Hematopoietic multipotent progenitor cell treated with erythropoietin and hydrocortisone succinate and interleukin-3 and kit ligand, for 8 days (in vitro differentiated cells): Measurements from ENCODE around the gene PRPS1.
"Not testable (repeated sequence)": the region's sequence is repeated elsewhere in the genome, so short reads cannot be mapped to it uniquely, and the experiment has no call there.

Experiments used
- DNase-seq: peaks from one replicate; pipeline ENCODE4 v3.0.0-alpha.2; 2015

The PRPS1 gene

DNA sequence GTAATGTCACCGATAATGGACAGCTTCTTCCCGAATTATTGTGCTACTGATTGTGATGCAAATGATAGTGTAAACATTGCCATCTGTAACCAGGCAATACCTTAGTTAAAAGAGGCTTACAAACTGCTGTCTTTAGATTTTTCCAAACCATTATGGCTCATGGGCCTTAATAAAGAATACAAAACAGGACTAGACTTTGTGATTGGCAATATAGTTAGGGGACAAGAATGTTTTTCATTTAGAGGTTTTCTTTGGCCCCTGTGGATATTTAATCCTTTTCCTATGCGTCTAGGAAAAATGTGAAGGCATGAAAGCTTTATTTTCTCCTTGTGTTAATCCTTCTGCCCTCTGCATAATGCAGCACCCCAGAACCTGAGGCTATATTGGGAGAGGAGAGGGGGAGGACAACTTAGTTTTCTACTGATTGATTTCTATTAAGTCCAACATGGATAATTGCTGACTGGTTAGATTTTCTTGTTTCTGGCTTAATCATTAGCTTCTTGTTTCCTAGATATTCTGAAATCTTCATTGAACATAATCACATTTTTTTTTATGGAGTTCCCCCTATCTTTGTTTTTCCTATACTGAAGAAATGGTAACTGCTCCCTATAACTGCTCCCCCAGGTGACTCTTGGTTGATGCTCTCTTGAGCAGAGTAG, 1.9 kb downstream of the PRPS1 start:
- no peak for DNase-seq

DNA sequence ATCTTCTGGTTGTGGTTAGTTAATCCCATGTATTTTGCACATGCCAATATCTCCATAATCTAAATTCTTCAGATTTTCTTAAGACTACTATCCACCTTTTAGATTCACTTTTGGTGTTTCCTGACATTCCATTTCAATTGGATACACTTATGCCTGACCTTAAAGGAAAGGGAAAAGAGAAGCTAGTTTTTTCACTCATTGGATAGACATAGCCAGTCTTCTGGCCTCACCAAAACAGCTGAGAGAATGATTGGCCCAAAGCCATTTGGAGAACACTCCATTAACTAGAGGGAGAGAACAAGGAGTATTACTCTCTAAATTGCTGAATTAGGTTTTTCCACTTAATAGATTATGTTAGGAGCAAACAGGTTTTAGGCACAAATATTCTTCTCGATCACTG, 4.0 kb downstream of the PRPS1 start:
- no peak for DNase-seq

DNA sequence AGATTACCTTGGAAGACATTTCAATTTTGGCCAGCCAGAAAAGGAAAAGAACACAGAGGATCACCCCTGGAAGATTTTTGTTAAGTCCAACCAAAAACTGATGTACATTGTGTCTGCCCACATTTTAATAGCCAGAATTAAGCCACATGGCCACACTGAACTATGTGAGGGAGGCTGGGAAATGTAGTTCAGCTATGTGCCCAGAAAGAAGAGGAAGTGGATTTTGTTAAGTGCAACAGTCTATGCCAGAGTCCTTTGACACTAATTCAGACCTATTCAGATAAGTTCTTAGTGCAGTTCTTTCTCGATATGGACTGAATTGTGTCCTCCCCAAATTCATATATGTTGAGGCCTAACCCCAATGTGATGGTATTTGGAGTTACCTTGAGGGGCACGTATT, 18.4 kb downstream of the PRPS1 start:
- no peak for DNase-seq

DNA sequence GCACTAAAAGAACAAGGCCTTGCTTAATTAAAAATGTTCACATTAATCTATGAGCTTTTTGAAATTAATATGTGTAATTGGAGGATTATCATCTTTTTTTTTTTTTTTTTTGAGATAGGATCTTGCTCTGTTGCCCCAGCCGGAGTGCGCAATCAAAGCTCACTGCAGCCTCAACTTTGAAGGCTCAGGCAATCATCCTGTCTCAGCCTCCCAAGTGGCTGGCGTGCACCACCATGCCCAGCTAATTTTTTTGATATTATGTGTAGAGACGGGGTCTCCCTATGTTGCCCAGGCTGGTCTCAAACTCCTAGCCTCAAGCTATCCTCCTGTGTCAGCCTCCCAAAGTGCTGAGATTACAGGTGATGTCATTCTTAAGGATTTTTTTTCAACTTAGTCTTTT, 20.0 kb downstream of the PRPS1 start:
- DNase-seq: no peak

DNA sequence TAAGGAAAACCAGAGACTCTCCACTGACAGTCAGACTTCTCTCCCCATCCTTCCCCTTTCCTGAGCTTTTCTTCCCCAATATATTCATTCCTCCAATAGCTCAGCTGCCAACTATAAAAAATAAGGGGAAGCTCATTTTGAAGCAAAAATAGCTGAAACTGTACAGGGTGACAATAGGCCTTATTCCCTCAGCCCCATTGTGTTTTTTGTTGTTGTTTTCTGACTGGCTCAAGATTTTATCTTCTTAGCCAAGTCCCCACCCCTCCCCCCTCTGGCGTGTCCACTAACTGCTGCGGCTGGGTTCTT, 26.2 kb downstream of the PRPS1 start:
- DNase-seq: no peak

DNA sequence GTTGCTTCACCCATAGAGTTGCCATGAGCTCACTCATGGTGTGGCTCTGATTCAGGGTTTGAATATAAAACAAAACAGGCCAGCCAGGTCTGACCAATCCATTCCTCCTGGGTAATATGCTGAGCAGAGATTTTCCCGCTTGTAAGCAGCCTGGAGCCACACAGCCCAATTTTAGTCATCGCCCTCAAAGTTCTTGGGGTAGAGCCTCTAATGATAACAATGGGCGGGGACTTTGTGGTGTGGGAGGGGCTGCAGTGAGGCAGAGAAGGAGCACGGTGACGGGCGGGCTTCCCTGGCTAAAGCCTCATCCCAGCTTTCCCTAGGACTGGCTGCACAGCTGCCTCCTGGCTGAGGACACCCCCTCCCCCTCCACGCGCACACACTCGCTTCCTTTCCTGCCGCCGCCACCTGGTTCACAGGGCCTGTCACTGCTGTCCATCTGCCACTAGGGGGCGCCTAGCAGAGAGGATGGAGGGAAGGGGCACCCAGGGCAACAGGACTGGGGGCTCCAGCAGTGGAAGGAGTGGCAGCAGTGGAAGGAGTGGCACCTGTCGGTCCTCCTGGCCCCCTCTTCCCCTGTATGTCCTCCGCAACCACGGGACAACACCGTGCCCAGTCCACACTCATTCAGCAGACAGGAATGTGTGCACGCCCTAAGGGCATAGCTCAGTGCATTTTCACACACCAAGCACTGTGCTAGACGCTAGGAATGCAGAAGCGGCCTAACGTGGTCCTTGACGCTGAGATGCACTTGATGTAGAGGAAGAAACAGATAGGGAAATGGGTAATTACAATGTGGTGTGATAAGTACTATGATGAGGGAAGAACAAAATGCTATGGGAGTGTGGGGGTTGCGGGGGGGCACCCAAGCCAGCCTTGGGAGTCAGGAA, 26.8 kb downstream of the PRPS1 start:
- peak; percentile 67 for DNase-seq

DNA sequence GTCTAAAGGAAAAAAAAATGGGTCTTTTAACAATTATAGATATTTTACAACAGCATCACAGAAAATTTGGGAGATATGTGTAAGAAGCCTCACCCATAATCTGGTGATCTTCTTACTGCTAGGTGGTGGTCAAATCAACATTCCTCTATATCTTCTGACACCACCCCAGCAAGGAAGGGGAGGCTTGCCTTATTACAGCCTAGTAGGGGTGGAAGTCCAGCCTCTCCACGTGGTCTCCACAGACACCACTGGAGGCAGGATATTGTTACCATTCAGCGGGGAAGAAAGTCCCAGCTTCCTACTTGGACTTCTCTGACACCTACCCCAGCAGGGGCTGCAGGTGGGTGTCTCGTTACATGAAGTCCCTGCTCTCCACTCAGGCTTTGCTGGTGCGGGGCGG, 28.7 kb downstream of the PRPS1 start:
- no peak for DNase-seq

DNA sequence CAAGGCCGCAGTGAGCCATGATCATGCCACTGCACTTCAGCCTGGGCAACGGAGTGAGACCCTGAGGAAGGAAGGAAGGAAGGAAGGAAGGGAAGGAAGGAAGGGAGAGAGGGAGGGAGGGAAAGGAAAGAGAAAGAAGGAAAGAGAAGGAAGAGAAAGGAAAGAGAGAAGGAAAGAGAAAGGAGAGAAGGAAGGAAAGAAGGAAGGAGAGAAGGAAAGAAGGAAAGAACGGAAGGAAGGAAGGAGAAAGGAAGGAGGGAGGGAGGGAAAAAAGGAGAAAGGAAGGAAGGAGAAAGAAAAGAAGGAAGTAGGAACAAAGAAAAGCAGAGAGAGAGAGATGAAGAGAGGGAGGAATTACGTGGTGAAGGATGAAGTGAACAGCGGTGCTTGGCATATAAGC, 30.4 kb downstream of the PRPS1 start:
- DNase-seq: no peak

DNA sequence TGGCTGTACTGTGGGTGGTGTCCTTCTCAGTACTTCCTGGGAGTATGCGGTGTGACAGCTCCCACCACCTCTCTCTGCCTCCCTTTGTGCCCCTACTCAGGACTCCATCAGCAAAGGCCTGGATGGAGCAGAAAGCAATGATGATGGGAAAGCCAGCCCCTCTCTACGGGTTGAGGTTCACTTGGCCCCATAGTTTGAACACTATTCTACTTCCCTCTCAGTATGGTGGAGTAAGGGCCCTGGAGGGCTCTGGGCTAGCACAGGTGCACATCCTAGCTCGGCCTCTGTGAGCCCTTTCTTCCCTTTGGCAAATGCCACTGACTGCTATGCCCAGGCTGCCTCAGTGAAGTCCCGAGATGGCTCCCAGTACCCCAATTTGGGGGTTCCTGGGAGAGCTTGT, 31.0 kb downstream of the PRPS1 start:
- DNase-seq: no peak

DNA sequence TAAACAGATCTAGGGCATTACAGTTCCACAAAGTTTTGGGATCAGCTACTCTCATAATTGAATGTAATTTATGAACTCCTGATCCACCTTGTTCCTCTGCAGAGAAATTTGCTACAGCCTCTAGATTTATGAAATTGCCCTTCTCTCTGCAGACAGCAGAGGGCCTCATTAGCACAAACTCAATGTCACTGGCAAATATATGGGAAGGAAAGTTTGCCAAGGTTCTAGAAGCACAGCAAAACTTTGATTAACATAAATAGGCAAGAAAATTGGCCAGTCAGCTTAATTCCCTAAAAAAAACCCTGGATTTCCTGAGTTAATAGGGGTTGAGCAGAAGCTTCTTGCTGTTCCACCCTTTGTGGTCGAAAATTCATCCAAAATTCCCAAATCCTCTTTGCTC, 31.5 kb downstream of the PRPS1 start:
- peak; percentile 67 for DNase-seq

DNA sequence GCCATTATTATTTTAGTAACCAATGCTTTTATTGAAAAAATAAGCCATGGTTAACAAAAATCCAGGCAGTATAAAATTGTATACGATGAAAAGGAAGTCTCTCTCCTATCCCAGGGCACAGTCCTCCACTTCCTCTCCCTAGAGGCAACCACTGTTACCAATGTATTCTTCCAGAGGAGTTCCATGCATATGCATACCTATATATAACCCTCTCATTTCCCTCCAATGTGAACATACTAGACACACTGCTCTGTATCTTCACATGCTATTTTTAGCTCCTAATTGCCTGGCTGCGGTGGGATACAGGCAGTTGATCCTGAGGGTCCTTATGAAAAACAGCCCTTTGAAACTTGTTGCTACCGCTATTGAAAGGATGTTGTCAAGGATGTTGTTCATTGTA, 33.8 kb downstream of the PRPS1 start:
- DNase-seq: no peak

DNA sequence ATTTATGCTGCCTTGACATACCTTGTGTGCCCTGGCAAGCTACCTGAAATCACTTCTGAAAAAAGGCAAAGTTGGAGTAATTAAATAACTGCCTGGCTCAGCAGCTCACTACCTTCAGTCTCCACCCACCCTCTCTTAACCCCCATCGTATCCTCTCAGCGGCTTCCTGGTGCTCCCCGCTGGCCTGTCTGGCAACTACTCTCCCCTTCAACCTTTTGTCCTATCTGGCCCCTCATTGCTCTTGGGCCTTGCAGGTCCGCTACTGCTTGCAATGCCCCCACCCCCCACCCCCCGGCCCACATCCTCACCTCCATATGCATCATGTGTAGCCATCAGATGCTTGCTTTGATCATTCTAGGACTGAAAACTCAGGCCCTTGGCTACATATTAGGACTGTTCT, 34.5 kb downstream of the PRPS1 start:
- no peak for DNase-seq

DNA sequence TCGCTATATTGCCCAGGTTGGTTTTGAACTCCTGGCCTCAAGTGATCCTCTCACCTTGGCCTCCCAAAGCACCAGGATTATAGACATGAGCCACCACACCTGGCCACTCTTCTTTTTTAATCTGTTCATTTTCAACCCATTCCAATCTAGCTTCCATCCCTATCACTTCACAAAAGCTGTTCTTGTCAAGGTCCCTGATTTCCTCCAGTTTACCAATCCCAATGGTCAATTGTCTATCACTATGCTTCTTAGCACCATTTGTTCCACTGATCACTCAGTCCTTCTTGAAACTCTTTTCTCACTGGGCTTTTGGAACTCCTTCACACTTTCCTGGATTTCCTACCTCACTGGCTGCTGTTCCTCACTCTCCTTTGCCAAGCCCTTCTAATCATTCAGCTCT, 38.6 kb downstream of the PRPS1 start:
- no peak for DNase-seq

DNA sequence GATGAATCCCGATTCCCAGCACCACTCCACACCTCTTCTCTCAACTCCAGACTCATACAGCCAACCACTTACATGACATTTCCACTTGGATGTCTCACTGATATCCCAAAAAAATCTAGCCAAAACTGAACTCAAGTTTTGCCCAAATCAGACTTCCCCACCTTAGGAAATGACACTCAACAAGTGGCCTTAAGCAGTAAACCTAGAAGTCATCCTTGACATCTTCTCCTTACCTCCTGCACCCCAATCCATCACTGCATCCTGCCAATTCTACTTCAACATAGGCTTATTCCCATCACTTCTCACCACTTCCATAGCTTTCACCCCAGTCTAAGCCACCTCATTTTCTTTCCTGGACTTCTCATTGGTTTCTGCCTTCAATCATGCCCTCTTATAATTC, 39.1 kb downstream of the PRPS1 start:
- DNase-seq: no peak

DNA sequence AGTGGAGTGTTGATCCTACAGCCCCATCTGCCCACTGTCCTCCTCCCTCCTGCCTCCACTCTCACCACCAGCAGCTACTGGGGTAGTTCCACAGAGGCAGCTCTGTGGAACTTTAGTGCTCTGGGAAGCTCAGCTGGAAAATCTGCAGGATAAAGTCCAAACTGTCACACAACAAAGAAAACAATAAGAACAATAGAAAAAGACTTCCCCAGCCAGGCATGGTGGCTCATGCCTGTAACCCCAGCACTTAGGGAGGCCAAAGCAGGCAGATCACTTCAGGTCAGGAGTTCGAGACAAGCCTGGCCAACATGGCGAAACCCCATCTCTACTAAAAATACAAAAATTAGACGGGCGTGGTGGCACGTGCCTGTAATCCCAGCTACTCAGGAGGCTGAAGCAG, 40.4 kb downstream of the PRPS1 start:
- DNase-seq: not testable (repeated sequence)

DNA sequence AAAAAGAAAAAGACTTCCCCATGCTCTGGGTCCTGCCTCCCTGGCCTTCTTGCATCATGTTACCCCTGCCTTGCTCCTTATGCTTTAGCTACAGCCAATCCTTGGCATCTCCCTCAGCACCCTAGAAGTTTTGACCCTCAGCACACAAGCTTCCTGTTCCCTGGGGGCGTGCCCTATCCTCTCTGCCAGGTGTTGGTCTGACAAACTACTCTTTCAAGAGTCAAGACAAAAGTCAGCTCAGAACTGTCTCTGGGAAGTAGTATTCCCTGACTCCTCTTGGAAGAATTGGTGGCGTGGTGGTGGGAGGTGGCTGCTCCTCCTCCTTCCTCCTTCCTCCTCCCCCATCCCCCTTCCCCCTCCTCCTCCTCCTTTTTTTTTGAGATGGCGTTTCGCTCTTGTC, 41.0 kb downstream of the PRPS1 start:
- DNase-seq: no peak

DNA sequence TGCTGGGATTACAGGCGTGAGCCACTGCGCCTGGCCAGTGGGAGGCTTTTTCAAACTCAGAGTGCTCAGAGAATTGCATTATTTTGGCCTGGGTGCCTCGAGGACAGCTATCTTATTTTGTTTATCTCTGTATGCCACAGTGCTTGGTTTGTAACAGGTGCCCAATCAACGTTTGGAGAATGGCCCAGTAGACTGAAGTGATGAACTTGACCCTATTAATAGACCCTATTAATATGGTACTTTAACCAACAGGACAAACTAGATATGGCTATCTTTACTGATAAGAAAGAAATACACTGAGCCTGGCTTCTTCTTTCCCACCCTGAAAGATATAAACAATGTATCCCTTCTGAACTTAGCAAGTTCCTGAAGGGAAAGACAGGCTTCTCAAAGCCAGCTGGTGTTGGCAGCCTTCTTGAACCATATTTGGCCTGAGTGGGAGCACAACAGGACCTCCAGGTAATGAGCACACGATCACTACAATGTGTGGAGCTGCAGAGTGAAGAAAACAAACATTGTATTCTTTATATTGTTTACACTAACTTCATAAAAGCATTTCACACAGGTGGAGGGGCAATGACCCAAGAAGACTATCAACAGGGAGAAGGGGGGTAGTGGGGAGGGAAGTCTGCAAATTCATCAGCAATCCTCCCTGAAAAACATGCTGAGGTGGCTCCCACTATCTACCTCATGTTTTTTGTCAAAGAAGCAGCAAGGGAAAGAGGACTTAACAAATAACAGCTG, 41.7 kb downstream of the PRPS1 start:
- DNase-seq: peak; percentile 77

DNA sequence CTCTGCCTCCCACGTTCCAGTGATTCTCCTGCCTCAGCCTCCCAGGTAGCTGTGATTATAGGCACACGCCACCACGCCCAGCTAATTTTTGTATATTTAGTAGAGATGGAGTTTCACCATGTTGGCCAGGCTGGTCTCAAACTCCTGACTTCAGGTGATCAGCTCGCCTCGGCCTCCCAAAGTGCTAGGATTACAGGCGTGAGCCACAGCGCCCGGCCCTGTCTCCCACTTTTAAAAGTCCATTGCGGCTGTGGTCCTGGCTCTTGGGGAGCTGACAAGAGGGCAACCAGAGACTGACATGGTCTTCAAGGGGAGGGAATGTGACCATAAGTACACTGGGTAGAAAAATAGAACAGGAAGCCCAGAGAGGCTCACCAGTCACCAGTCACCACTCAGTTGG, 42.9 kb downstream of the PRPS1 start:
- not testable (repeated sequence) for DNase-seq

DNA sequence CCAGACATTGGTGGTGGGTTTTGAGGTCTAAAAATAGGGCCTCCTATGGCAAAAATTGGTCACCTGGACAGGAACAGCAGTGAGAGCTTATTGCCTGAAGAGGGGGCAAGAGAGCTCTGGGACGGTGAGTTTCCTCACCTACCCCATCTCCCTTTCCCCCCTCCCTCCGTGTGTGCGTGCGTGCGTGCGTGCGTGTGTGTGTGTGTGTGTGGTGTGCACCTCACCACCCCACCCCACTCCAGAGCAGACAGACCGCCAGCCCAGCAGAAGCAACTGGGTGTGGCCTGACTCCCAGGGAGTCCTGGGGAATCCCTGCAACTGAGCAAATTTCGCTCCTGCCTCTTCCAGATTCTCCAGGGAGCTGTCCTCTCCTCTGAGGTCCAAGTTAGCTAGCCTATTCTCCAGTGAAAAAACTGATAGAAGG, 44.7 kb downstream of the PRPS1 start:
- peak; percentile 88 for DNase-seq

DNA sequence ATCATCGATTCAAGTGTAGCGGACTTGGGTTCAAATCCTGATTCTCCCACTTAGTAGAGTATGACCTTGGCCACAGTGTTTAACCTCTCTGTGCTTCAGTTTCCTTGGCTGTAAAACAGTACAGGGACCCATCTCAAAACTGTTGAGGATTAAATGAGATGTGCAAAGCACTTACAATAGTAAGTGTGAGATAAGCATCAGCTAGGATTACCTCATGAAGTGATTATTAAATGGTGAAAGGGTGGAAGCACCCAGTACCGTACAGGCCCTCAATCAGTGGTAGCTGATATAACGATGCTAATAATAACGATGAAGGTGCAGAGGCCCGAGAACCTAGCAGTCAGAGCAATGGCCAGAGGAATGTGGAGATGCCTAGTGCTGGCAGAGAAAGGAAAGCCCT, 45.1 kb downstream of the PRPS1 start:
- DNase-seq: peak; percentile 25

DNA sequence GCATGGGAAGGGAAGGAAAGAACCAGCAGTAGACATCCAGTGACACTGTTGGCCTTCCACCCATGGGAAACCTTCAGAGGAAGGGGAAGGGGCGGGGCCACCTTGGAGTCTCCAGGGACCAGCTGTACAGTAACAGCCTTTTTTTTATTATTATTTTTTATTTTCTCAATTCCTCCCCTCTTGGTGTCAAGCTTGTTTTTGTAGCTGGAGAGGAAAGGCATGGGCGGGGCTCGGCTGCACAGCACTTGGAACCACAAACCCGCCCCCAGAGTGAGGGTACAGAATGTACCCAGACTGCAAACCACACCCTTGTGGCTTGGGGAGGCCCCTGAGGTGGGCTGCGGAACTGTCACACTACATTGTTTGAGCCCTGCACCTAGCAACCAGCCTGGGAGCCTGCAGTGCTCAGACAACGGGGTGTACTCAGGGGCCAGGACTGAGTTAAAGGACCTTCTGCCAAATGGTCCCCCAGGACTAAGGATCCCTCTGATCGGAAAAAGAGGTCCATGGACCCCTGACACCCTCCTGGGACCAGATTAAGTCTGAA, 45.7 kb downstream of the PRPS1 start:
- DNase-seq: peak; percentile 95

DNA sequence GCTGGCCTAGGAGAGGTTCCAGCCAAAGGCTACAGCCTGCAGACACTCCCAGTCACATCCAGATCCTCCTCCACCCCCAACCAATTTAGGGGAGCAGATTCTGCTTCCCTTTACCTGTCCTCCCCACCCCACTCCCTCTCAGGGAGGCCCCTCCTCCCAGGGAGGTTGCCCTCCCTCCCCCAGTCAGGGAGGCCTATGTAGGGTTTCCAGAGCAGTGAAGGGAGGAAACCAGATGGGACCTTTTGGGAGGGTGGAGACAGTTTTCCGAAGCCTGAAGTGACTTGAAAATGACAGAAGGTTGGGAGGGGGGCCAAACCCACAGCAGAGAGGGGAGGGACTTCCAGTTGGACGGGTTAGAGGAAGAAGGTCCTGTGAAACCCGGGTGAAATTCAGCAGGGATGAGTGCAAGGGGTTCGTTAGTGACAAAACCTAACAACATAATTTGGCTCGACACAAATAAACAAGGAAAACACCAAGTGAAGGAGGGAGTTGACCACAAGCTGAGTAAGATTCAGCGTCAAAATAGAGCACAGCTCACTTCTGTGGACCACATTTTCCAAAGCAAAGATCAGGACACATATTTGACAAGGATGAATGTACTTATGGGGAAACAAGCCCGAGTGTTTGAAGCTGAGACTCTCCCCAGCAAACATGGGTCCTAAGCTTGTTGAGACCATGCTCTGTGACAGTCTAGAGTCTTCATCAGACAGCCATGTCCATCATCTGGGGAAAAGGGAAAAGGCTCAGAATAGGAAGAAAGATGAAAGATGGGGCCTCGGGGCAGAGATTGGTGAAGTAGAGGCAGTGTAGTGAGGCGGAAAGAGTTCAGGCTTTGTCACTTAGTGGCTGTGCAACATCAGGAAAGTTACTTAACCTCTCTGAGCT, 46.4 kb downstream of the PRPS1 start:
- peak; percentile 89 for DNase-seq

DNA sequence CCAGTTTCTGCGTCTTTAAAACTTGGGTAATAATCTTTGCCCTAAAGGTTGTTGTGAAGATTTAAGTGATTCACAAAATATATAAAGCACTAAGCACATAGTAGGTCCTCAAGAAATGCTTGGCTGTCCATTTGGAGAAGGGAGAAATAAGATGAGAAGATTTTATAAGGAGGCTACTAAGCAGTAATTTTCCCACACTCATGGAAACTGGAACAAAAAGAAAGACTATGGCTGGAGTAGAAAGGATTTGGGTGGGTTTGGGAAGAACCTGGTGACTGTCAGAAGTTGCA, 47.0 kb downstream of the PRPS1 start:
- DNase-seq: no peak
